COR-L47 (cell line): Measurements from ENCODE around the gene SOX1.

ENCODE experiments used
- DNase-seq: peaks from one replicate; lab custom pipeline; 2025; lab: John Stamatoyannopoulos, UW

Gene SOX1

DNA sequence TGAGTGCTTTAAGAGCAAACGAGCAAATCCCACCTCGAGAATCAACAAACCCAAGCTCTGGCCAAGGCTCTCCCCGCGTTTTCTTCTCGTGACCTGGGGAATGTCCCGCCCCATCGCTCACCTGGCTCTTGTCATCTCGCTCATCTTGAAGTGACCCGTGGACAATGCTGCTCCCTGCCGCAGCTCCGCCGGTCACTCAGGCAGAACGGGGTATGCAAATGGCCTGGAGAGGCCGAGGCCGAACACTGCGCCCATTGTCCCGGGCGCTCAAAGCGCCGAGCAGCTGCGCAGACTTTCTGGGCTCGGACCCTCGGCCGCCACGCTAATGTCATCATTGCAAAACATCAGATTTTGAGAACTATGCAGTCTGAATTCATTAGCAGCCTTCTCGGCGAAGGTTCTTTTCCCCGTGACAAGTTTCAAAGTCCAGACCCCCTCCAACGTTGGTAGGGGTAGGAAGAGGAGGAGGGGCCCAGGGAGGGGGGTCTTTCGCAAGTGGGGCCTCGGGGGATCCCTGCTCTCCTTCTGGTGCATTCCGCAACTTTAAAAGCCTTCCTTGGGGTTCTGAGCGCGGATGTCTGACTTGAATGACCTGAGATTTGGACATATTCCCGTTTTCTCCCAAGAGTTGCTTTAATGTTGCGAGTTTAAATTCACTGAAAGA is 39.7 kb downstream of the SOX1 start:
- DNase-seq: no peak

DNA sequence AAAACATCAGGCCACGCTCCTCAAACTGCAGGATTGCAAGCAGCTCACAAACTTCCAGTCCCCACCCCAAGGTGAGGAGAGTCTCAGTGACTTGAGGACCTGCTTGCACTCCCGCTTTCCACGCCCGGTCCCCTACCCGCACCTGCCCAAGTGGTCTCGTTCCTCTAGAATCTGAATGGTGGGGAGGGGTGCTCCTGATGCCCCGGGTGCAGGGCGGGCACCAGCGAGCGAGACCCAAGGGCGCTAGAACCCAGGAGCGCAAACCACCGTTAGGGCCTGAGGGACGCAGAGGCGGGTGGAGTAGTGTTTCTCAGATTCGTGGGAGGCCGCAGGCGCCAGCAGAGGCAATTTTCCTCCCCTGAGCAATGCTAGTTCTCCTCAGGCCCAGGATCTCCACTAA is 40.3 kb downstream of the SOX1 start:
- no peak for DNase-seq

DNA sequence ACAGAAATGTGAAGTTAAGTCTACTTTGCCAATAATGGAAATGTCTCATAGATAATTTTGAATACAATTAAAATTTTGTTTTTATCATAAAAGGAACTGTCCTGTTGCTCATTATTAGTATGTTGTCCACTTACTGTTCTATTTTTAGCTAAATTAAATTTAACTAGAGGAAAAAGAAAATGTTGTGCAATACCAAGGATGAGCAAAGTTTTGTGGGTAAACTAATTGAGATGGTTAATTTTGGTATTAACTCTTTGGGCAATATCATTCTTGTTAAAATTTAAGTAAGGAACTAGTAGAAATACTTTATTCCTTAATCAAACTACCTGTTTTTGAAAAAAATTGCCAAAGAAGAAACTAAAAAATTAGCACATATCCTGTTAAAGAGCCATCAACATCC is 43.5 kb downstream of the SOX1 start:
- DNase-seq: no peak

DNA sequence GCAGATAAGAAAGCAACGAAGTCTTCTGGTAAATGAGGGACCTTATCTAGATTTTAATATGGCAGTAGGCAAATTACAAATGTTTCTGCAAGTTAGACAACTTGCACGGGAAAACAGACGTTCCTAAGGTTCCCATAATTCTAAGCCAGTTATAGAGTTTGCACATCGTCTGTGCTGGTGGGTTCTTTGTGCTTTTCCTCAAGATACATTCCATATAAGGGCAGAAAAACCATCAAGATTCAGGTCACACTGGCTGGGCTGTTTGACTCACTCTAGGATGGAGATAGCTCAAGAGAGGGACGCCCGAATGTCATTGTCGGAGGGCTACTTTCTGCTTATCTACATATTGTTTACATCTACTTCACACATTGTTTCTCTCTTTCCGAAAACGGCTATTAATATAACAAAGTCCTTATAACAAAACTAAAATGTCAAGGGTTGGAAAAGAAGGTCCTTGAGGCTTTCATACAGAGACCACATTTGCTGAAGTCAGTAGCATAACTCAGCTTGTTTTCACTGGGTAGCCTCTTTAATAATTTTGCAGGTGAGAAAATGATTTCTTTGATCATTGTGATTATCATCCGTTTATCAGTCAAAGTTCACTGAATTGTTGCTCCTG is 44.4 kb downstream of the SOX1 start:
- no peak for DNase-seq

DNA sequence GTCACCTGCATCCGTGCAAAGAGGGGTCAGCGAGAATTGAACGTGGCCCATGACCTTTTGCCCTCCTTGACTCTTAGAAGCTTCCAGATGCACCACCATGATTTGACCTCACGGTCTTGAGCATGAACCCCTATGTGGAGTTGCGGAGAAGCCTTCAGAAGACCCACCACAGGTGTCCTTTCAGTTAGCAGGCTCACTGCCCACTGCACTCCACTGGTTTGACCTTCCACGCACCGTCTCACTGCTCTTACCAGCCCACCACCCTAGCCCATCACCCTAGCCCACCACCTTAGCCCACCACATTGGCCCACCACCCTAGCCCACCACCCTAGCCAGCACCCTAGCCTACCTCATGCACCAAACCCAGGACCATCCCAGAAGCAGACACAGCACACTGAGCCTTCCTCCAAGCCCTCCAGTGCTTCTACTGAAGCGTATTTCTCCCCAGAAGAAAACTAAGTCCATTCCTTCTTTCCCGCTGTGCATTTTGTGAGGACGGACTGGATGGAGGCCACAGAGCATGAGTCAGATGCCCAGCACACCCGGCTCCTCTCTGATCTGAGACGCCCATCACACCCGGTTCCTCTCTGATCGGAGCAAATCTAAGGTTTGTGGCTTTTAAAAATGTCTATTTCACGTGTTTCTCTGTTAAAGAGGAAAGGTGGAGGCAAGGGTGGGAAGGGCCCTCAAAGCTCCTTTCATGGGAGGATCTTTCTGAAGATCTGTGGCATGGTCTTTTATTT is 45.8 kb downstream of the SOX1 start:
- no peak for DNase-seq

DNA sequence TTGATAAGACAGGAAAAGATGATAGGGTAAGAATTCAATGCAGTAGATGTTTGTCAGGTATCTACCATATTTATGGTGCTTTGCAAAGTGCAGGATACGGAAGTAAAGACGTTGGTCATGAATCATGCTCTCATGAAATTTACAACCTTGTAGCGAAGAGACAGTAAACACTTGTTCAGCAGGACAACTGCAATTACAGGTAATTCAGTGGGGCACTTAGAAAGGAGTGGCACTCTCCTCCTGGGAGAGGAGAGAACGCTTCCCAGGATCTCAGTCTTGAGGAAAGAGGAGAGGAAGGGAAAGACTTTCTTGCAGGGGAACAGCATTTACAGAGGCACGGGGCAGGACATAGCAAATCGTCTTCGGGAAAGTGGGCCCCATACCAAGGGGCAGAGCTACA is 46.4 kb downstream of the SOX1 start:
- peak; percentile 42 for DNase-seq

DNA sequence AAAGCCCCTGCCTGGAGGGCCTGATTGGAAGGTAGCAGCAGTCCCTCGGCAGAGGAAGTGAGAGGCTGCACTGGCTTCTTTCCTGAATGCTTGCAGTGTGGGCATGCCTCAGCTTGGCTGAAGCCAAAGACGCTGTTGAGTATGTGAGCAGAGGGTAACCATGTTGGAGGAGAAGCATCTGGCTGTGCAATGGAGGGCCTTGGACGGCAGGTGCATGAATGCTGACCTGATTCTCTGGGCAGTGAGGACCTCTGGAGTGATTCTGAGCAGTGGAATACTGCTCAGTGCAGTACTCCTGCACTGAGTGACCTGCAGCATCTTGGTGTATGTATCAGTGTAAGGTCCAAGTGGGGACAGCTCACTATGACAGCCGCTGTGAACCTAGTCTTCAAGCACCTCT is 46.9 kb downstream of the SOX1 start:
- no peak for DNase-seq

DNA sequence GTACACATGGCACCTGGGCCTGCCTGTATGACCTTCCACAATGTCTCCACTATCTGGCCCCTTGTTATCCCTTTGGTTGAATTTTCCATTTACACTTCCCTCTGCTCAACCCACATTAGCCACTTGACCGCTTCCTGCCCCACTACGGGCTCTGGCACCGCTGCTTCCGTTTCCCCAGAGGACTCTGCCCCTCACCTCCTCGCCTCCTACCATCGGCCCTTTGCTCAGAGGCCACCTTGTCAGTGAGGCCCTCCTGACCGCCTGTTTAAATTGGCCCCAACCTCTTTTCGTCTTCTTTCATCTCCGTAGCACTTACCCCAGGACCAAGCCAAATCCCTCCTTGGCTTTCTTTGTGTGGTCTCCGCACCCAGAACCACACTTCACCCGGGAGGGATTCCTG is 47.4 kb downstream of the SOX1 start:
- DNase-seq: no peak

DNA sequence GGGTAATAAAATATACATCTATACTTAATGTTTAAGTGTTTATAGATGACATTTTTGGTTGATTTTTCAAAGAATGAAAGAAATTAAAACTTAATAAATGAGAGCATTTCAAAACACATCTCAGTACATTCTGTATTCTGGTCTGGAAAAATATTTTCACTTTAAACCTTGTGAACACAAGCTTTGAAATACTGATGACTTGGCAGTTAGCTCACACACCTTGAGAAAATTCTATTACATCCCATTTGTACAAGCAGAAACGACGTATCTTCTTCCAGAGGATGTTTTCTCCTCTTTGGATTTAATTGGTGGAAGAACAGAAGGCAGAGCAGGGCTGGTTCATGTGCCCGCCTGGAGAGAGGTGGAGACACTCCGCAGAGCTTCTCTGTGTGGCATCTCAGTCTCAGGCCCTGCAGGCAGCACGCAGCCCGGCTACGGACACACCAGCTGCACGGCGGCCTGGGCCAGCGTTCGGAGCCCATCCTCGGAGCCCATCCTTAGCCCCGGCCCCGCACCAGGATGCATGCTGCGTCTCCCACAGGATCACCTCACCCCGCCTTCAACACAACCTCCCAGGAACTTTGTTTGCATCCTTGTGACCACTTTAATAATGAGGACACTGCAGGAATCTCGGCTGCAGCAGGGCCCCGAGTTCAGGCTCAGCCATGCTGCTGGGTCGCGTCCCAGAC is 48.6 kb downstream of the SOX1 start:
- no peak for DNase-seq

DNA sequence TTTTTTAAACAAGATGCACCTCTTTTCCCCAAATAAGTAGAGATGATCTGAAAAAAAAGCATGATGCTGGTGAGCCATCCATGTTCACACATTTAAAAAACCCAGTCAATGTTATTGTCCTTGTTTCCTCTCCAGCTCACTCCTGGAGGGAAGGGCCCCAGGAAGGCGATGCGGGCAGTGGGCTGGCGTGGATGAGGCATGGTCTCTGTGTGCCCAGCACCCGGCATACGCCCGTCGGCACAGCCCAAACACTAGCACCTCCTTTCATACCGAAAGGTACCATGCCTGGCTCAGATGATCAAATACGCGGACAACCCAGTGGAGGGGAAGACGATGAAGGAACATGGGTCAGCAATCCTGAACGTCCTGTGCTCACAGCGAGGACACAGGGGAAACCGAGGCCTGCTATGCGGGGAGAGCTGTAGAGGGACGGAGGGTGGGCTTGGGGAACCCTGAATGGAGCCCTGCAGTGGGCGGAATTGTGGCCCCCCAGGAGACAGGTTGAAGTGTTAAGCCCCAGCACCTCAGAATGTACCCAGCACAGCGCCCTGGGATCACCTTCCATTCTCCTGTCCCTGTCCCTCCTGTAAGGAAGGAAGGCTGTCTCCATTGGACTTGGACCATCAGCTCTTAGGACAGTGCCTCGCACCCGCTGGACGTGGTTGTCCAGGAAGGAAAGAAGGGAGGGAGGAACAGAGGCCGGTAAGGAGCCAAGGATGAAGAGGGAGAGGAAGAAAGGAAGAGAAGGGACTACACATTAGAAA is 49.4 kb downstream of the SOX1 start:
- no peak for DNase-seq

DNA sequence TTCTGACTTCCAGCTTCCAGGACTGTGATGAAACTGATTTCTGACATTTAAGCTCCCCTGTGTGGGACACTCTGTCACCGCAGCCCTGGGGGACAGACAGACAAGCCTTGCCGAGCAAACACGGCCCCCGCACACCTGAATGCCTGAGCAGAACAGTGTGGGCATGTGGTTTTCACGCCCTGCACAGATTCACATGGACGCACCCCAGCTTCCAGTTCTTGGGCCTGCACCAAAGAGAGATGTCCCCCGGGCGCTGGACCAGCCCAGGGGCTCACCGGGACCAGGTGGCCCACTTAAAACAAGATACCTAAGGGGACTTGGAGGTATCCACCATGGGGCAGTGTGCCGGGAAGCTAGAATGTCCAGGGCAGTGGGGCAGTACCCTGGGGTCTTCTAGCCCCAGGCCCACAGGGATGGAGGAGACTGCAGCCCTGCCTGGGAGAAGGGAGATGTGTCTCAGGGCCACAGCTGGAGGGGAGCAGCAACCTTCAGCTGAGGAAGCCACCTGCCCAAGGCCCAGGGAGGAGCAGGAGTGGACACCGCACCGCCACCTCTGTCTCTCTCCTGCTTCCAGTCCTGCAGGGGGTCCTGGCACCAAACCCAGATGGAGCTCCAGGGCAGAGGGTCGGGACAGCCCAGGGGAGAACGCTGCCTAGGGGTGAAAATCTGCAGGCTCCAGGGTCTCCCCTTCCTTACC is 50.5 kb downstream of the SOX1 start:
- no peak for DNase-seq

DNA sequence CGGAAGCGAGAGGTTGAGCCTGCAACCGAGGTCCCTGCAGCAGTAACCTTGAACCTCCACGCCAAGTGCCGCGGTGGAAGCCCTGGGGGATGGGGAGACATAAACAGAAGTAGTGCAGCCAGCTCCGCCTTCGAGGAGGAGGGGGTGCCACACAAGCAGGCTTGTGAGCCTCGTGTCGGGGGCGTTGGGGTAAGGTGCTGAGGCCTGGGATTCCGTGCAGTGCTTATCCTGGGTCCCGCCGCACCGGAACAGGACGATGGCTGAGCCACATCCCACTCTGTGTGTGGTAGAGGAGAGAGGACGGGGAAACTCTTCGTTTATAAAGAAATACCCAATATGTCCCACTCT is 51.0 kb downstream of the SOX1 start:
- DNase-seq: no peak

DNA sequence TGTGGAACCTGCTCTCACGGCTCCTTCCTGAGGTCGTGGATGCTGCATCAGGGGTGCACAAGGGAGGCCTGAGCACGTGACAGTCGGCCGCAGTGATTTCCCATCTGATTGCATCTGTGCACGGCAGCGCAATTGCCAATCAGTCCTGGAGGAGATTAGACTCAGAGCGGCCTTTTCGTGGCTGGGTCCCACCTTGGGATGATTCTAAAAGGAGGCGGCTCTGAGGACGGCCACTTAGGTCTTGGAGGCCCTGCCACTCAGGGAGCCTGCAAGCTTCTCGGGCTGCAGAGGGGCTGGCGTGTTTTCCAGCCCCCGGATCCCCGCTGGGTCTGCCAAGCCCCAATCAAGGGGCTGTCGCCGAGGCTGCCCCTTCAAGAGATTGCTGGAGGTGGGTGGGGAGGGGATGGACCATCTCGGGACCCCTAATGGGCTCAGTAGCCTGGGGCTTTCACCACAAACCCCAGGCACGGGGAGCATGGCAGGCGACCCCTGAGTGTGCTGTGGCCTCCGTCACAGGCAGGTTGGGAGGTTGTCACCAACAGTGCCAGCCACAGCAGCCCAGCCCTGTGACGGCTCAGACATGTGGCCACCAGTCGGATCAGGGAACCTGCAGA is 51.6 kb downstream of the SOX1 start:
- no peak for DNase-seq

DNA sequence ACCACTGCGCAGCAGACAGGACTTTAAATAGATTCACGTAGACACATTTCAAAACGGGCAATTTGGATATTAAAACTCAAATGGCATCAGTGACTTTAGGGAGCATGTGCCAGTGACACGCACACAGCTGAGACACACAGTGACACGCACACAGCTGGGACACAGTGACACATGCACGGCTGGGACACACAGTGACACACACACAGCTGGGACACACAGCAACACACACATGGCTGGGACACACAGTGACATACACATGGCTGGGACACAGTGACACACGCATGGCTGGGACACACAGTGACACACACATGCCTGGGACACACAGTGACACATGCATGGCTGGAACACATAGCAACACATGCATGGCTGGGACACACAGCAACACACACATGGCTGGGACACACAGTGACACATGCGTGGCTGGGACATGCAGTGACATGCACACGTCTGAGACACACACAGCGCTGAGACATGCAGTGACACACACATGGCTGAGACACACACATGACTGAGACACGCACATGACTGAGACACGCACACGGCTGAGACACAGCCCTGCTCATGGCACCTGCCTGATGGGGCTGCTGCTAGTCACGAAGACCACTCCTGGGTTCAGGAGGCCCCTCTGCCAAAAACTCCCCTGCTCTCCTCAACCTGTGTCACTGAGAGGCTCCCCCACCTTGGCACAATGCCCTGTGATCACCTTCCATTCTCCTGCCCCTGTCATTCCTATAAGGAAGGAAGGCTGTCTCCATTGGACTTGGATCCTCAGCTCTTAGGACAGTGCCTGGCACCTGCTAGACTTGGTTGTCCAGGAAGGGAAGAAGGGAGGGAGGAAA is 52.5 kb downstream of the SOX1 start:
- no peak for DNase-seq

DNA sequence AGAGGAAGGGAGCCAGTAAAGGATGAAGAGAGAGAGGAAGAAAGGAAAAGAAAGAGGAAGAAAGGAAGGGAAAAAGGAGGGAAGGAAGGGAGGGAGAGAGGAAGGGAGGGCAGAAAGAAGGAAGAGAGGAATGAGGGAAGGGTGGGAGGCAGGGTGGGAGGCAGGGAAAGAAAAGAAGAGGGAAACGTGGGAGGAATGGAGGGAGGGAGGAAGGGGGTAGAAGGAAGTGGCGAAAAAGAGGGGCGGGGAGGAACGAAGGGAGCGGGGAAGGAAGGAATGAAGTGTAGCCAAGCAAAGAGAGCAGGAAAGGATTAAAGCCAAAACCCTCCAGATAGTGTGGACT is 53.1 kb downstream of the SOX1 start:
- no peak for DNase-seq
